Measurements from ENCODE around the gene AIFM3. TPM values are rescaled to one million over a fixed set of nuclear protein-coding genes. Genes with fewer than 3 reads are reported as not detected.

AIFM3 gene
- total RNA-seq, 1 donor from 2014 or later, result 0.13 TPM

- DNase-seq (ENCODE audit: low read depth in 2 of 2), result no peak
These were observed 59.0 kb downstream of the AIFM3 start for GRCh38 chr22:21025763-21026755.

- no peak for DNase-seq (ENCODE audit: low read depth in 2 of 2)
These were observed 60.0 kb downstream of the AIFM3 start for GRCh38 chr22:21026783-21027692.

- DNase-seq (ENCODE audit: low read depth in 2 of 2), result no peak
These were observed 61.5 kb downstream of the AIFM3 start for GRCh38 chr22:21028277-21029251.

GRCh38 chr22:21029486-21030025, 62.5 kb downstream of the AIFM3 start:
- DNase-seq (ENCODE audit: low read depth in 2 of 2), result no peak

- no peak for DNase-seq (ENCODE audit: low read depth in 2 of 2)
These were observed 63.0 kb downstream of the AIFM3 start for GRCh38 chr22:21030032-21030431.

Other genes starting within 250 kb of the AIFM3 start
- under 0.01 TPM in 1 of 2 replicates, not detected in the other for gene SERPIND1, start 193.1 kb upstream of the AIFM3 start, total RNA-seq
- 19.8 and 29.0 TPM in 2 replicates for gene PI4KA, start 108.4 kb upstream of the AIFM3 start, total RNA-seq
- 6.9 and 8.2 TPM in 2 replicates for gene SNAP29, start 108.2 kb upstream of the AIFM3 start, total RNA-seq
- gene CRKL, start 49.8 kb upstream of the AIFM3 start, total RNA-seq, result 33.5 and 40.6 TPM in 2 replicates
- 38.4 and 48.8 TPM in 2 replicates for gene LZTR1, start 15.0 kb downstream of the AIFM3 start, total RNA-seq
- gene THAP7, start 34.9 kb downstream of the AIFM3 start, total RNA-seq, result 11.0 and 14.8 TPM in 2 replicates
- under 0.01 TPM in 1 of 2 replicates, not detected in the other for gene P2RX6, start 47.9 kb downstream of the AIFM3 start, total RNA-seq
- gene SLC7A4, start 65.3 kb downstream of the AIFM3 start, total RNA-seq, result not detected in 2 replicates
- not detected in 2 replicates for gene LRRC74B, start 78.7 kb downstream of the AIFM3 start, total RNA-seq

Measured in dermis microvascular lymphatic vessel endothelial cell (primary cell).